Keratinocyte (primary cell): ENCODE measurements around the gene SPIRE1.

Experiments used
- EZH2 ChIP-seq: IDR thresholded peaks from one replicate; pipeline ENCODE4 v1.6.1; 2012; ENCODE audit warnings: inconsistent platforms, mild to moderate bottlenecking, low read length, moderate library complexity
- TF ChIP-seq, protein P1 (sequence below), 3 experiments: IDR thresholded peaks in 1 of 3; conservative IDR thresholded peaks in 1 of 3; optimal IDR thresholded peaks in 1 of 3; 2 replicates in 2 of 3; 3 replicates in 1 of 3; pipeline versions ENCODE3 to v1.5.1; 2011; ENCODE audit warnings: low read length in 3 of 3, mild to moderate bottlenecking in 3 of 3, moderate library complexity in 2 of 3, control low read depth in 1 of 3, inconsistent platforms in 1 of 3; ENCODE audit not compliant: insufficient read depth in 2 of 3; ENCODE audit errors: extremely low read depth in 1 of 3

- TF ChIP-seq, protein P1, sequence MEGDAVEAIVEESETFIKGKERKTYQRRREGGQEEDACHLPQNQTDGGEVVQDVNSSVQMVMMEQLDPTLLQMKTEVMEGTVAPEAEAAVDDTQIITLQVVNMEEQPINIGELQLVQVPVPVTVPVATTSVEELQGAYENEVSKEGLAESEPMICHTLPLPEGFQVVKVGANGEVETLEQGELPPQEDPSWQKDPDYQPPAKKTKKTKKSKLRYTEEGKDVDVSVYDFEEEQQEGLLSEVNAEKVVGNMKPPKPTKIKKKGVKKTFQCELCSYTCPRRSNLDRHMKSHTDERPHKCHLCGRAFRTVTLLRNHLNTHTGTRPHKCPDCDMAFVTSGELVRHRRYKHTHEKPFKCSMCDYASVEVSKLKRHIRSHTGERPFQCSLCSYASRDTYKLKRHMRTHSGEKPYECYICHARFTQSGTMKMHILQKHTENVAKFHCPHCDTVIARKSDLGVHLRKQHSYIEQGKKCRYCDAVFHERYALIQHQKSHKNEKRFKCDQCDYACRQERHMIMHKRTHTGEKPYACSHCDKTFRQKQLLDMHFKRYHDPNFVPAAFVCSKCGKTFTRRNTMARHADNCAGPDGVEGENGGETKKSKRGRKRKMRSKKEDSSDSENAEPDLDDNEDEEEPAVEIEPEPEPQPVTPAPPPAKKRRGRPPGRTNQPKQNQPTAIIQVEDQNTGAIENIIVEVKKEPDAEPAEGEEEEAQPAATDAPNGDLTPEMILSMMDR (optimal IDR thresholded peaks at IDR 0.05 in 1 of 3, IDR thresholded peaks at IDR 0.05 in 1 of 3, conservative IDR thresholded peaks at IDR 0.05 in 1 of 3; ENCODE audit: extremely low read depth in 1 of 3, insufficient read depth in 2 of 3, low read length in 3 of 3): no peak
- no peak for TF ChIP-seq EZH2
These were observed 223.9 kb downstream of the SPIRE1 start for GRCh38 chr18:12433829-12434540.
